SK-N-SH treated with all-trans-retinoic acid at 6 μM for 48 hours (cell line): ENCODE measurements around the gene RASA3.

ENCODE experiments used
- ATAC-seq: fragments of 200-7000 bp; cut with Tn5 transposase; 3 replicates; pipeline ENCODE4 v1.9.1; 2020; ENCODE audit warnings: mild to moderate bottlenecking, moderate library complexity
- BACH2 ChIP-seq: fragments of 250-450 bp; sonication (Bioruptor Pico); IDR thresholded peaks from 2 replicates; pipeline ENCODE4 v1.9.0; 2021; ENCODE audit warnings: mild to moderate bottlenecking, borderline replicate concordance
- CREB5 ChIP-seq: fragments of 250-450 bp; sonication (Bioruptor Pico); IDR thresholded peaks from 2 replicates; pipeline ENCODE4 v1.5.1; 2020; ENCODE audit warnings: low read depth, mild to moderate bottlenecking, moderate library complexity
- CSDC2 ChIP-seq: fragments of 250-450 bp; sonication (Bioruptor Pico); IDR thresholded peaks from 2 replicates; pipeline ENCODE4 v1.5.0; 2020; ENCODE audit warnings: mild to moderate bottlenecking, moderate library complexity
- CSRNP3 ChIP-seq: fragments of 250-450 bp; sonication (Bioruptor Pico); IDR thresholded peaks from 2 replicates; pipeline ENCODE4 v1.5.1; 2021; ENCODE audit warnings: mild to moderate bottlenecking, moderate library complexity
- ESRRG ChIP-seq: fragments of 250-450 bp; sonication (Bioruptor Pico); IDR thresholded peaks from 2 replicates; pipeline ENCODE4 v1.6.1; 2021; ENCODE audit warnings: mild to moderate bottlenecking
- OSR1 ChIP-seq: fragments of 250-450 bp; sonication (Bioruptor Pico); IDR thresholded peaks from 2 replicates; pipeline ENCODE4 v1.8.0; 2022; ENCODE audit warnings: moderate library complexity, mild to moderate bottlenecking, inconsistent platforms
- PATZ1 ChIP-seq: fragments of 250-450 bp; sonication (Bioruptor Pico); IDR thresholded peaks from 2 replicates; pipeline ENCODE4 v1.8.0; 2020; ENCODE audit warnings: mild to moderate bottlenecking, moderate library complexity, borderline replicate concordance
- POU6F1 ChIP-seq: fragments of 250-450 bp; sonication (Bioruptor Pico); IDR thresholded peaks from 2 replicates; pipeline ENCODE4 v1.8.0; 2021; ENCODE audit warnings: low read depth, mild to moderate bottlenecking, moderate library complexity, borderline replicate concordance
- PPARA ChIP-seq: fragments of 250-450 bp; sonication (Bioruptor Pico); IDR thresholded peaks from 2 replicates; pipeline ENCODE4 v1.5.0; 2020; ENCODE audit warnings: mild to moderate bottlenecking, borderline replicate concordance
- RARB ChIP-seq: fragments of 250-450 bp; sonication (Bioruptor Pico); IDR thresholded peaks from 2 replicates; pipeline ENCODE4 v1.8.0; 2021; ENCODE audit warnings: mild to moderate bottlenecking, moderate library complexity
- SNAI2 ChIP-seq: fragments of 250-450 bp; sonication (Bioruptor Pico); IDR thresholded peaks from 2 replicates; pipeline ENCODE4 v1.5.0; 2020; ENCODE audit warnings: mild to moderate bottlenecking, moderate library complexity
- TCF4 ChIP-seq: fragments of 250-450 bp; sonication (Bioruptor Pico); IDR thresholded peaks from 2 replicates; pipeline ENCODE4 v1.8.0; 2021; ENCODE audit warnings: mild to moderate bottlenecking, moderate library complexity, borderline replicate concordance
- TOX ChIP-seq: fragments of 250-450 bp; sonication (Bioruptor Pico); IDR thresholded peaks from 2 replicates; pipeline ENCODE4 v1.8.0; 2021; ENCODE audit warnings: mild to moderate bottlenecking, moderate library complexity, borderline replicate concordance
- TSHZ2 ChIP-seq: fragments of 250-450 bp; sonication (Bioruptor Pico); IDR thresholded peaks from 2 replicates; pipeline ENCODE4 v1.5.0; 2020; ENCODE audit warnings: mild to moderate bottlenecking, moderate library complexity
- ZC3H10 ChIP-seq: fragments of 250-450 bp; sonication (Bioruptor Pico); IDR thresholded peaks from 2 replicates; pipeline ENCODE4 v1.5.1; 2021; ENCODE audit warnings: mild to moderate bottlenecking, moderate library complexity
- ZFP3 ChIP-seq: fragments of 250-450 bp; sonication (Bioruptor Pico); IDR thresholded peaks from 2 replicates; pipeline ENCODE4 v1.5.0; 2020; ENCODE audit warnings: mild to moderate bottlenecking, moderate library complexity
- ZNF565 ChIP-seq: fragments of 450-650 bp; formaldehyde crosslinking; conservative IDR thresholded peaks from 2 replicates; pipeline ENCODE4 v1.5.0; 2020; ENCODE audit warnings: low read depth, mild to moderate bottlenecking, moderate library complexity
- ZNF70 ChIP-seq: fragments of 450-650 bp; formaldehyde crosslinking; IDR thresholded peaks from 2 replicates; pipeline ENCODE4 v1.5.0; 2020; ENCODE audit warnings: mild to moderate bottlenecking, moderate library complexity
- ZNF8 ChIP-seq: fragments of 450-650 bp; formaldehyde crosslinking; IDR thresholded peaks from 2 replicates; pipeline ENCODE4 v1.5.0; 2020; ENCODE audit warnings: mild to moderate bottlenecking, moderate library complexity

The RASA3 gene

GRCh38 chr13:113969973-113970611 lies 162.3 kb downstream of the RASA3 start (continued):
- TF ChIP-seq CREB5 (CRISPR knock-in tag) (no peak), SNAI2 (CRISPR knock-in tag) (no peak)

GRCh38 chr13:113969311-113969972 lies 163.0 kb downstream of the RASA3 start:
- TF ChIP-seq CREB5 (CRISPR knock-in tag) = no peak
- no peak for TF ChIP-seq CSRNP3
- no peak for TF ChIP-seq BACH2 (CRISPR knock-in tag)
- no peak for TF ChIP-seq ZC3H10 (CRISPR knock-in tag)
- no peak for TF ChIP-seq POU6F1 (CRISPR knock-in tag)
- TF ChIP-seq PPARA (CRISPR knock-in tag) = no peak
- no peak for TF ChIP-seq OSR1 (CRISPR knock-in tag)
- no peak for TF ChIP-seq CSDC2 (CRISPR knock-in tag)
- no peak for TF ChIP-seq TCF4 (CRISPR knock-in tag)
- no peak for TF ChIP-seq TSHZ2 (CRISPR knock-in tag)
- TF ChIP-seq PATZ1 = no peak
- TF ChIP-seq, all 23 proteins: peak for 0

GRCh38 chr13:113968463-113969310 lies 163.7 kb downstream of the RASA3 start:
- no peak; the same call in 2 of the 3 replicates for ATAC-seq
- TF ChIP-seq TSHZ2 (CRISPR knock-in tag) (no peak), POU6F1 (CRISPR knock-in tag) (no peak), ZNF8 (CRISPR knock-in tag) (no peak), ZC3H10 (CRISPR knock-in tag) (no peak), ZNF70 (CRISPR knock-in tag) (no peak), TOX (no peak), ZNF565 (CRISPR knock-in tag) (no peak), CSDC2 (CRISPR knock-in tag) (no peak), RARB (no peak), SNAI2 (CRISPR knock-in tag) (no peak), PPARA (CRISPR knock-in tag) (no peak), ZFP3 (CRISPR knock-in tag) (no peak), ESRRG (CRISPR knock-in tag) (no peak)

More at GRCh38 chr13:113969311-113969972, 163.0 kb downstream of the RASA3 start:
- ATAC-seq = no peak
